ENCODE data around the gene CTNNBL1.
"Not testable (repeated sequence)": the region's sequence is repeated elsewhere in the genome, so short reads cannot be mapped to it uniquely, and the experiment has no call there.

Gene CTNNBL1

GRCh38 chr20:37679751-37680150, 14.1 kb upstream of the CTNNBL1 start:
- not testable (repeated sequence) for DNase-seq

GRCh38 chr20:37680420-37680819, 13.4 kb upstream of the CTNNBL1 start:
- DNase-seq, result peak; percentile 7

- DNase-seq, result no peak
Observed at GRCh38 chr20:37681384-37682112, 12.3 kb upstream of the CTNNBL1 start.

- DNase-seq, result not testable (repeated sequence)
Observed at GRCh38 chr20:37683146-37683545, 10.7 kb upstream of the CTNNBL1 start.

GRCh38 chr20:37686762-37687477, 6.9 kb upstream of the CTNNBL1 start:
- DNase-seq, result peak; percentile 65

GRCh38 chr20:37687478-37687805, 6.4 kb upstream of the CTNNBL1 start:
- no peak for DNase-seq

GRCh38 chr20:37688093-37688492, 5.7 kb upstream of the CTNNBL1 start:
- no peak for DNase-seq

- no peak for DNase-seq
Observed at GRCh38 chr20:37690626-37691369, 3.0 kb upstream of the CTNNBL1 start.

- no peak for DNase-seq
Observed at GRCh38 chr20:37692459-37693166, 1.2 kb upstream of the CTNNBL1 start.

- no peak for DNase-seq
Observed at GRCh38 chr20:37693242-37693634, 592 bp upstream of the CTNNBL1 start.

GRCh38 chr20:37695684-37696342, 2.0 kb downstream of the CTNNBL1 start:
- no peak for DNase-seq

GRCh38 chr20:37697314-37697713, 3.5 kb downstream of the CTNNBL1 start:
- DNase-seq, result no peak

- DNase-seq, result no peak
Observed at GRCh38 chr20:37699202-37699601, 5.4 kb downstream of the CTNNBL1 start.

GRCh38 chr20:37700301-37700700, 6.5 kb downstream of the CTNNBL1 start:
- no peak for DNase-seq

- not testable (repeated sequence) for DNase-seq
Observed at GRCh38 chr20:37701676-37702075, 7.8 kb downstream of the CTNNBL1 start.

GRCh38 chr20:37702403-37703034, 8.7 kb downstream of the CTNNBL1 start:
- DNase-seq, result no peak

GRCh38 chr20:37703035-37703845, 9.4 kb downstream of the CTNNBL1 start:
- no peak for DNase-seq

GRCh38 chr20:37704955-37705354, 11.1 kb downstream of the CTNNBL1 start:
- DNase-seq, result no peak

GRCh38 chr20:37706298-37706697, 12.5 kb downstream of the CTNNBL1 start:
- no peak for DNase-seq

GRCh38 chr20:37711001-37711400, 17.2 kb downstream of the CTNNBL1 start:
- DNase-seq, result no peak
